ENCODE measurements around the gene CYP39A1.

DNA sequence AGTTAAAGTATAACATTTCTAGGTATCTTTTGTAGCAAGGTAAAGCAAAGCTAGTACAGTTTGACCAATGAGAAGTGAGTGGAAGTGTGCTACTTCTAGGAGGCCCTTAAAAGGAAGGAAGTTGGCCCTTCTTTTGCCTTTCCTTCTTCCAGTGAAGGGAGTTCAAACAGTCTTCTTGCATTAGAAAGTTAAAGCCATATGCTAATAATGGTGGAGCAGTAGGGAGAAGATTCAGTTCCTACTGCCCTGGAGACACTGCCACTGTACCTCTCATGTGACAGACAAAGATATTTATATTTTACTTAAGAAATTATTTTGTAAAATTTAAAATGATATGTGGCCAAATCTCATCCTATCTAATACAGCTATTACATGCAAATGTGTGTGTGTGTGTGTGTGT lies 135.4 kb downstream of the CYP39A1 start:
- TF ChIP-seq, protein P1, sequence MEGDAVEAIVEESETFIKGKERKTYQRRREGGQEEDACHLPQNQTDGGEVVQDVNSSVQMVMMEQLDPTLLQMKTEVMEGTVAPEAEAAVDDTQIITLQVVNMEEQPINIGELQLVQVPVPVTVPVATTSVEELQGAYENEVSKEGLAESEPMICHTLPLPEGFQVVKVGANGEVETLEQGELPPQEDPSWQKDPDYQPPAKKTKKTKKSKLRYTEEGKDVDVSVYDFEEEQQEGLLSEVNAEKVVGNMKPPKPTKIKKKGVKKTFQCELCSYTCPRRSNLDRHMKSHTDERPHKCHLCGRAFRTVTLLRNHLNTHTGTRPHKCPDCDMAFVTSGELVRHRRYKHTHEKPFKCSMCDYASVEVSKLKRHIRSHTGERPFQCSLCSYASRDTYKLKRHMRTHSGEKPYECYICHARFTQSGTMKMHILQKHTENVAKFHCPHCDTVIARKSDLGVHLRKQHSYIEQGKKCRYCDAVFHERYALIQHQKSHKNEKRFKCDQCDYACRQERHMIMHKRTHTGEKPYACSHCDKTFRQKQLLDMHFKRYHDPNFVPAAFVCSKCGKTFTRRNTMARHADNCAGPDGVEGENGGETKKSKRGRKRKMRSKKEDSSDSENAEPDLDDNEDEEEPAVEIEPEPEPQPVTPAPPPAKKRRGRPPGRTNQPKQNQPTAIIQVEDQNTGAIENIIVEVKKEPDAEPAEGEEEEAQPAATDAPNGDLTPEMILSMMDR (IDR thresholded peaks at IDR 0.05) = no peak
- no peak for TF ChIP-seq POLR2A (IDR thresholded peaks at IDR 0.05)
- no peak for TF ChIP-seq EP300 (IDR thresholded peaks at IDR 0.05)
- TF ChIP-seq POLR2AphosphoS5 (IDR thresholded peaks at IDR 0.05) = no peak

Measured in stomach (tissue), 4 donors.